ENCODE results near the gene ISG15. TPM values are rescaled to one million over a fixed set of nuclear protein-coding genes. Genes with fewer than 3 reads are reported as not detected.
A peak's percentile ranks its signal among the peaks of the same experiment; 100 is the strongest.

Gene ISG15
- total and polyA plus RNA-seq, 2 of the 13 experiments (the other 11 are each of a cell fraction or from before 2014, with no cell fraction given), result 42.1 to 54.9 TPM

- TF ChIP-seq LRRFIP1 (CRISPR knock-in tag; conservative IDR thresholded peaks at IDR 0.05) (no peak), ZNF512B (CRISPR knock-in tag; IDR thresholded peaks at IDR 0.05; ENCODE audit: borderline replicate concordance) (no peak), RFXAP (CRISPR knock-in tag; IDR thresholded peaks at IDR 0.05; ENCODE audit: borderline replicate concordance) (no peak), BCL3 (CRISPR knock-in tag; IDR thresholded peaks at IDR 0.05) (0 out of 2 replicates have a peak, but pooled peaks have one; percentile 47), ZNF75D (CRISPR knock-in tag; IDR thresholded peaks at IDR 0.05; ENCODE audit: borderline replicate concordance) (no peak), PPARG (CRISPR knock-in tag; conservative IDR thresholded peaks at IDR 0.05) (no peak), ZKSCAN8 (CRISPR knock-in tag; IDR thresholded peaks at IDR 0.05; ENCODE audit: borderline replicate concordance) (no peak), KLF6 (CRISPR knock-in tag; IDR thresholded peaks at IDR 0.05) (no peak), TBP (CRISPR knock-in tag; IDR thresholded peaks at IDR 0.05) (no peak), PHF21A (CRISPR knock-in tag; IDR thresholded peaks at IDR 0.05) (no peak), FOSL2 (CRISPR knock-in tag; IDR thresholded peaks at IDR 0.05) (no peak), ZNF296 (CRISPR knock-in tag; conservative IDR thresholded peaks at IDR 0.05) (peak; percentile 44; the same call in 1 of the 2 replicates), JUND (CRISPR knock-in tag; IDR thresholded peaks at IDR 0.05) (no peak), GATAD2A (CRISPR knock-in tag; IDR thresholded peaks at IDR 0.05) (no peak), HOXD1 (CRISPR knock-in tag; IDR thresholded peaks at IDR 0.05) (peak; percentile 63; the same call in 1 of the 2 replicates), IRX3 (CRISPR knock-in tag; IDR thresholded peaks at IDR 0.05; ENCODE audit: borderline replicate concordance, low read depth) (no peak), STAG1 (CRISPR knock-in tag; IDR thresholded peaks at IDR 0.05) (peak; percentile 46), HMGXB4 (CRISPR knock-in tag; IDR thresholded peaks at IDR 0.05; ENCODE audit: borderline replicate concordance in 1 of 2, low read depth in 1 of 2) (0 out of 4 replicates have a peak, but pooled peaks of 1 of the 2 experiments have one; percentile 16), NCOA5 (CRISPR knock-in tag; IDR thresholded peaks at IDR 0.05) (no peak), FOXK1 (CRISPR knock-in tag; IDR thresholded peaks at IDR 0.05; ENCODE audit: borderline replicate concordance, low read depth) (no peak), CCDC6 (CRISPR knock-in tag; IDR thresholded peaks at IDR 0.05) (no peak), YEATS2 (CRISPR knock-in tag; IDR thresholded peaks at IDR 0.05; ENCODE audit: borderline replicate concordance) (no peak)
Observed at GRCh38 chr1:1013922-1014648, 788 bp downstream of the ISG15 start (continued).

Measured in HepG2 (cell line).